ENCODE results near the gene NTHL1.
A peak's percentile ranks its signal among the peaks of the same experiment; 100 is the strongest.

NTHL1 gene

GRCh38 chr16:2047330-2048115 is at the start of gene NTHL1, which contains the start of gene TSC2:
Gene NTHL1 (minus strand): TSS chr16:2047834. CDS start chr16:2047823, 11 bp downstream.
Gene TSC2 (plus strand): TSS chr16:2047985. CDS start chr16:2048616, 631 bp downstream.
- peak; percentile 99 for DNase-seq

- no peak for DNase-seq
Measured at GRCh38 chr16:2096853-2097595, 49.4 kb upstream of the NTHL1 start.

- no peak for DNase-seq
Measured at GRCh38 chr16:2095918-2096582, 48.4 kb upstream of the NTHL1 start.

- no peak for DNase-seq
Measured at GRCh38 chr16:2095315-2095853, 47.8 kb upstream of the NTHL1 start.

GRCh38 chr16:2093793-2094192 is 46.2 kb upstream of the NTHL1 start:
- DNase-seq = no peak

- no peak for DNase-seq
Measured at GRCh38 chr16:2092866-2093265, 45.2 kb upstream of the NTHL1 start.

GRCh38 chr16:2092256-2092620 is 44.6 kb upstream of the NTHL1 start:
- DNase-seq = no peak

- DNase-seq = no peak
Measured at GRCh38 chr16:2091547-2092255, 44.1 kb upstream of the NTHL1 start.

- DNase-seq = no peak
Measured at GRCh38 chr16:2090777-2091546, 43.3 kb upstream of the NTHL1 start.

- DNase-seq = no peak
Measured at GRCh38 chr16:2090481-2090776, 42.8 kb upstream of the NTHL1 start.

- DNase-seq = no peak
Measured at GRCh38 chr16:2089706-2090480, 42.3 kb upstream of the NTHL1 start.

GRCh38 chr16:2088759-2089358 is 41.2 kb upstream of the NTHL1 start:
- DNase-seq = no peak

- no peak for DNase-seq
Measured at GRCh38 chr16:2087748-2088631, 40.4 kb upstream of the NTHL1 start.

- no peak for DNase-seq
Measured at GRCh38 chr16:2086812-2087747, 39.4 kb upstream of the NTHL1 start.

GRCh38 chr16:2086106-2086742 is 38.6 kb upstream of the NTHL1 start:
- DNase-seq = no peak

- DNase-seq = no peak
Measured at GRCh38 chr16:2085669-2086068, 38.0 kb upstream of the NTHL1 start.

- no peak for DNase-seq
Measured at GRCh38 chr16:2084895-2085625, 37.4 kb upstream of the NTHL1 start.
